Measurements from ENCODE around the gene DEF6. TPM values are rescaled to one million over a fixed set of nuclear protein-coding genes. Genes with fewer than 3 reads are reported as not detected.

The DEF6 gene
- total RNA-seq, 1 experiment from 2014 or later: 5.6 TPM

- Histone ChIP-seq H3K4ac (ENCODE audit: low read depth, low read length) (no peak overlapping the region), H3K9ac (ENCODE audit: extremely low read depth, insufficient read length, low read length) (no peak overlapping the region), H3K27ac (ENCODE audit: insufficient read length, low read depth, low read length) (no peak overlapping the region), H2BK12ac (ENCODE audit: insufficient read length, low read depth, low read length) (no peak overlapping the region), H3K79me2 (ENCODE audit: insufficient read depth, low read length) (no peaks in the 10 kb centered on the region), H3T11ph (ENCODE audit: low read length) (no peak overlapping the region), H3K4me2 (ENCODE audit: insufficient read depth, insufficient read length, low read length) (no peak overlapping the region), H2BK5ac (ENCODE audit: insufficient read length, low read length) (no peak overlapping the region), H3K9me3 (ENCODE audit: control insufficient read depth, low read depth, low read length) (no peaks in the 10 kb centered on the region), H2BK15ac (ENCODE audit: low read depth, low read length) (no peak overlapping the region), H2AFZ (ENCODE audit: low read length) (no peak overlapping the region), H2AK5ac (ENCODE audit: insufficient read length, low read length) (no peak overlapping the region), H3K79me1 (ENCODE audit: insufficient read depth, low read depth, low read length, poor library complexity, severe bottlenecking) (no peaks in the 10 kb centered on the region), H3K14ac (ENCODE audit: insufficient read depth, low read length) (no peak overlapping the region), H3K4me1 (ENCODE audit: insufficient read depth, low read length) (peaks cover 7% of the 10 kb centered on the region; the same call in 1 of the 2 replicates), H4K91ac (ENCODE audit: insufficient read length, low read depth, low read length) (no peak overlapping the region), H2BK20ac (ENCODE audit: low read depth, low read length, poor library complexity, severe bottlenecking) (no peak overlapping the region), H3K23ac (ENCODE audit: insufficient read length, low read depth, low read length) (no peak overlapping the region), H3K23me2 (ENCODE audit: insufficient read length, low read depth, low read length, poor library complexity, severe bottlenecking) (no peaks in the 10 kb centered on the region), H4K20me1 (ENCODE audit: control insufficient read depth, insufficient read depth, insufficient read length) (no peaks in the 10 kb centered on the region), H2BK120ac (ENCODE audit: low read depth, low read length, poor library complexity, severe bottlenecking) (no peak overlapping the region), H3K27me3 (ENCODE audit: insufficient read depth, low read length) (no peaks in the 10 kb centered on the region), H3K56ac (ENCODE audit: insufficient read length, low read depth, low read length) (no peak overlapping the region), H4K5ac (ENCODE audit: insufficient read length, low read depth, low read length) (no peak overlapping the region), H3K18ac (ENCODE audit: insufficient read length, low read depth, low read length) (no peak overlapping the region), H4K8ac (replicated peaks; ENCODE audit: insufficient read length, low read depth, low read length) (no peak overlapping the region)
- no peak overlapping the region for H3K27ac Mint-ChIP-seq
- H3K4me3 Mint-ChIP-seq: no peak overlapping the region; a peak in 1 of 5 replicates
- no CpG with 5 or more reads among the region's 1 CpG for WGBS (ENCODE audit: extremely low coverage, insufficient read length, low lambda C conversion rate)
- H3K36me3 Mint-ChIP-seq (ENCODE audit: insufficient read depth in 1 of 3, low read depth in 3 of 3): peaks cover 22 to 42% (median 37%) of the 10 kb centered on the region in 3 experiments
- H3K9me3 Mint-ChIP-seq: no peaks in the 10 kb centered on the region
- peaks cover 19 to 23% of the 10 kb centered on the region in 2 experiments for H3K4me1 Mint-ChIP-seq
- TF ChIP-seq CTCF (conservative IDR thresholded peaks at IDR 0.05): no peak
- no peak for DNase-seq
- no peaks in the 10 kb centered on the region for H3K27me3 Mint-ChIP-seq (ENCODE audit: low read depth)
Observed at GRCh38 chr6:35356391-35356790, 58.8 kb downstream of the DEF6 start.
